ENCODE measurements around the gene COL15A1.

Gene COL15A1

DNA sequence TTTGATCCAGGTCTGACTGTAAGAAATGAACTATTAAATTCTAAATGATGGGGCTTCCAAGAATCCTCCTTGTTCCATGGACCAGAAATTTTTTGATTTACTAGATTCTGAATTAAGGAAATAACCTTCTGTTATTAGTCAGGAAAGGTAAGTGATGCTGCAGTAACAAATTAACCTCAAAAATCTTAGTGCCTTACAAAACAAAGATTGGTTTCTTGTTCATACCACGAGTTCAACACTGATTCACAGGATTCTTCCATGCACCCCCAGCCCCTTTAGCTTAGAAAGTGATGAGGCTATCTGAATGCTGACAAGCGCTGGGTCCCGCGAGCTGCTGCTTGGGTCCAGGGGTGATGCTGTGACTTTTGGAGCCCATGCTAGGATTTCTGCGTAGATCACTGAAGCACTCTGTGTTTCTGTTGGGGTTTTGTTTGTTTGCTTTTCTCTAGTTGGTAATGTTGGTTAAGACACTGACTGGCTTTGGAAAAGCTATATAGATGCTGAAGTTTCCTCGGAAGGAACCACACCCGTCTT is 52.3 kb downstream of the COL15A1 start:
- H3K4me3 Mint-ChIP-seq, result no peak overlapping the region
- TF ChIP-seq, protein P1, sequence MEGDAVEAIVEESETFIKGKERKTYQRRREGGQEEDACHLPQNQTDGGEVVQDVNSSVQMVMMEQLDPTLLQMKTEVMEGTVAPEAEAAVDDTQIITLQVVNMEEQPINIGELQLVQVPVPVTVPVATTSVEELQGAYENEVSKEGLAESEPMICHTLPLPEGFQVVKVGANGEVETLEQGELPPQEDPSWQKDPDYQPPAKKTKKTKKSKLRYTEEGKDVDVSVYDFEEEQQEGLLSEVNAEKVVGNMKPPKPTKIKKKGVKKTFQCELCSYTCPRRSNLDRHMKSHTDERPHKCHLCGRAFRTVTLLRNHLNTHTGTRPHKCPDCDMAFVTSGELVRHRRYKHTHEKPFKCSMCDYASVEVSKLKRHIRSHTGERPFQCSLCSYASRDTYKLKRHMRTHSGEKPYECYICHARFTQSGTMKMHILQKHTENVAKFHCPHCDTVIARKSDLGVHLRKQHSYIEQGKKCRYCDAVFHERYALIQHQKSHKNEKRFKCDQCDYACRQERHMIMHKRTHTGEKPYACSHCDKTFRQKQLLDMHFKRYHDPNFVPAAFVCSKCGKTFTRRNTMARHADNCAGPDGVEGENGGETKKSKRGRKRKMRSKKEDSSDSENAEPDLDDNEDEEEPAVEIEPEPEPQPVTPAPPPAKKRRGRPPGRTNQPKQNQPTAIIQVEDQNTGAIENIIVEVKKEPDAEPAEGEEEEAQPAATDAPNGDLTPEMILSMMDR (IDR thresholded peaks at IDR 0.05), result no peak
- H3K9me3 Mint-ChIP-seq, result peaks cover 8% of the 10 kb centered on the region
- H3K27me3 Mint-ChIP-seq (ENCODE audit: low read depth, poor library complexity), result peaks cover 7% of the 10 kb centered on the region
- H3K27ac Mint-ChIP-seq, result no peak overlapping the region
- no peak for DNase-seq
- H3K4me1 Mint-ChIP-seq, result peaks cover 10% of the 10 kb centered on the region
- H3K36me3 Mint-ChIP-seq (ENCODE audit: low read depth), result no peaks in the 10 kb centered on the region

DNA sequence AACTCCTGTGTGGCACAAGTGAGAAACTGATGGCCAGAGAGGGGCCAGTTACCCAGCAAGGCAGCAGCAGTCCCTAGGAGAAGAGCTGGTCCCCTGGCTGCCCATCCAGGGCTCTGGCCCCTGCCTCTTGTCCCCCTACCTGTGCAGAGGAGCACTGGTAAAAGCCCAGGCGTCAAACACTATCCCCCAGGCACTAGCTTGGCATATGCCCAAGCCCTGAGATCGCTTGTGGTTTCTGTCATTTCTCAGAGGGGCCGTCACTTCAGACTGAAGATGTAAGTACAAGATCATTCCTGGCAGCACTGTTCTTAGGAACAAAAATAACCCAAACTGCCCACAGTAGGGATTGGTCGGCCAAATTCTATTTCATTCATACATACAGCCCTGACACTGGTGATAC is 53.9 kb downstream of the COL15A1 start:
- Mint-ChIP-seq H3K27me3 (ENCODE audit: low read depth, poor library complexity) (peaks cover 9% of the 10 kb centered on the region), H3K4me1 (peaks cover 10% of the 10 kb centered on the region), H3K36me3 (ENCODE audit: low read depth) (no peaks in the 10 kb centered on the region), H3K9me3 (peaks cover 5% of the 10 kb centered on the region), H3K4me3 (no peak overlapping the region), H3K27ac (no peak overlapping the region)
- no peak for DNase-seq
- TF ChIP-seq, protein P1 (IDR thresholded peaks at IDR 0.05), result no peak

DNA sequence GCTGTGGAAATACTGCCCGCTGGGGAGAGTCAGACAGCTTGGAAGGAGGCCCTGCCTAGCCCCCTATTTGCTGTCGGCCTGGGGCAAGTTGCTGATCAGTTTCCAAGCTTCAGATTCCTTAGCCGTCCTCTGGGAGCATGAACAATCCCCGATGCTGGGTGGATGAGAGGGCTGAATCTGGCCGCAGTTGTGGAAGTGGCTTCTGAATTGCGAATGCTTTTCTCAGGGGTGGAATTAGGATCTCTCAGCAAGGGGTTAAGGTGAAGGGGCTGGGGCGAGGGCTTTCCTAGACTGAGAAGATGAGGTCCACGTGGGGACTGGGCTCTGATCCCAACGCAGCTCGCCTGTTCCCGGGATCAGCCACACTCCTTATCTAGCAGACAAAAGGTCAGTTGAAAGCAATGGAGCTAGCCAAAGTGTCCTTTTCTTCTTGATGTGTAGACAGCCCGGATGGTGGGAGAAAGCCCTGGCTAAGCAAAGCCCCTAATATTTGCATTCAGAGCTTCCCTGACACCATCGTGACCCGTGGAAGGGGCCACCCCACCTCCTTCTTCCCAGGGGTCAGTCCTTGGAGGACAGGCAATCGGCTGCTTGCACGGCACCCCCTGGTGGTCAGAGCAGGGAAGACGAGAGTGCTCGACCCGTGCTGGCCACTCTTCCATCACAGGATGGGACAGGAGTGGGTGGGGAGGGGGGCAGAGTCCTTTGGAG is 54.9 kb downstream of the COL15A1 start:
- Mint-ChIP-seq H3K9me3 (peaks cover 3% of the 10 kb centered on the region), H3K4me3 (peak overlapping the region; percentile 43), H3K27ac (no peak overlapping the region), H3K27me3 (ENCODE audit: low read depth, poor library complexity) (peaks cover 10% of the 10 kb centered on the region), H3K36me3 (ENCODE audit: low read depth) (no peaks in the 10 kb centered on the region), H3K4me1 (peaks cover 10% of the 10 kb centered on the region)
- DNase-seq, result peak; percentile 90
- TF ChIP-seq, protein P1 (IDR thresholded peaks at IDR 0.05), result peak; percentile 81

DNA sequence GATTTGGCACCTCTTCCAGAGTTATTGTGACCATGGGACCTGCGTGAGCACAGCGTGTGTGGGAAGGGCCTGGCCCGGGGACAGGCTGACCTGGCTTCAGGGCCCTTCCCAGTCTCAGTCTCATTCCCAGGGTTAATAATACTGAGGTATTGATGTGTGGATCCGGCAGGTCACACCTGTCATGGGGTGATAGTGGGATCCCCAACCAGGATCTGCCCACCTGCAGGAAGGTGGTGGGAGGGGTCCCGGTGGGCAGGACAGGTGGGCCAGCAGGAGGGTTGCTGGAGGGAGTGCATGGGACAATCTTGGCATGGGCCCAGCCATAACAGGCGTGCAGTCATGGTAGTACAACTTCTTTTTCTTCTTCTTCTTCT is 55.4 kb downstream of the COL15A1 start:
- Mint-ChIP-seq H3K4me3 (no peak overlapping the region), H3K4me1 (peaks cover 10% of the 10 kb centered on the region)

DNA sequence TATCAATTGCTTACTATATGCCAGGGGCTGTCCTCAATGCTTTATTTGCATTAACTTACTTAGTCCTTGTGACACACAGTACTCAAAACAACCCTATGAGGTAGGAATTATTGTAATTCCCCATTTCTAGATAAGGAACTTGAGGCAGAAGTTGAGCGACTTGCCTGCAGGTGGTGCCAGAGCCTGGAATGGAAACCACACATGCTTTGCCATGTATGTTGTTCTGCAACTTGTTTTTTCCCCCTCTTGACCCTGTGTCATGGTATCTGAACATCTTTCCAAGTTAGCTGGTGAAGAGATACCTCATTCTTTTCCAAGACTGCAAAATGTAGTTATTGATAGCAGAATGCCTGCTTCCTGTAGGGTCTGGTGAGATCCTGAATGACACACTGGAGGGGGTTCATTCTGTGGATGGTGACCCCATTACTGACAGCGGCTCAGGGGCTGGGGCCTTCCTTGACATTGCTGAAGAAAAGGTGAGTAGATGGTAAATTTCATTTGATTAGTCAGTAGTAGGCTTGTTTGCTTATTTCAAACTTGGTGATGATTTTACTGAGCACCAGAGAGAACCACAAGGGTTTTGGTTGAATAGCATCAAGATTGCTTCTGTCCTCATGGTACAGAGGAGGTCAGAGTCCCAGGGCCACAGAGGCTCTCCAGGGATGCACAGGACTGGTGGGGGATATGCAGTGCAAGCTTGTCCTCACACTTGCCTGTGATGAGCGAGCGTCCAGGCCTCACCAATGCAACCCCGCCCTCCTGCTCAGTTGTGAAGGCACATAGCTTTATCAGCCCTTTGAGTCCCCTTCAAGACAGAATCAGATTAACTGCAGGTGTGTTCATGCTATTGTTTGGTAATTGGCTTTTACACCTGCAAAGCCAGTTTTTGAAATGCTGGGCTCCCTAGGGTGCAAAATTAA is 57.0 kb downstream of the COL15A1 start:
- no peaks in the 10 kb centered on the region for H3K36me3 Mint-ChIP-seq (ENCODE audit: low read depth)
- H3K9me3 Mint-ChIP-seq, result no peaks in the 10 kb centered on the region
- TF ChIP-seq, protein P1 (IDR thresholded peaks at IDR 0.05), result peak; percentile 62
- H3K4me3 Mint-ChIP-seq, result no peak overlapping the region
- H3K27me3 Mint-ChIP-seq (ENCODE audit: low read depth, poor library complexity), result peaks cover 19% of the 10 kb centered on the region
- H3K27ac Mint-ChIP-seq, result no peak overlapping the region
- peaks cover 10% of the 10 kb centered on the region for H3K4me1 Mint-ChIP-seq
- peak; percentile 36 for DNase-seq

More for the DNA sequence above, 55.4 kb downstream of the COL15A1 start:
- no peaks in the 10 kb centered on the region for H3K9me3 Mint-ChIP-seq
- no peaks in the 10 kb centered on the region for H3K36me3 Mint-ChIP-seq (ENCODE audit: low read depth)
- peaks cover 12% of the 10 kb centered on the region for H3K27me3 Mint-ChIP-seq (ENCODE audit: low read depth, poor library complexity)
- TF ChIP-seq, protein P1 (IDR thresholded peaks at IDR 0.05), result no peak
- no peak overlapping the region for H3K27ac Mint-ChIP-seq
- no peak for DNase-seq
